SU-DHL-6 (cell line): ENCODE measurements around the gene POU6F2.

Source experiments
- CTCF ChIP-seq: fragments of 200-600 bp; sonication (generic); IDR thresholded peaks from one replicate; pipeline ENCODE4 v1.5.1; 2017; ENCODE audit warnings: antibody characterized with exemption, mild to moderate bottlenecking, low read length, moderate library complexity; ENCODE audit not compliant: insufficient read depth, poor library complexity, severe bottlenecking
- EZH2phosphoT487 ChIP-seq: fragments of 200-600 bp; sonication (generic), shearing (Covaris generic); conservative IDR thresholded peaks from 2 replicates; pipeline ENCODE4 v1.6.1; 2018; ENCODE audit warnings: mild to moderate bottlenecking, antibody characterized with exemption, low read length, moderate library complexity, mixed read lengths

DNA sequence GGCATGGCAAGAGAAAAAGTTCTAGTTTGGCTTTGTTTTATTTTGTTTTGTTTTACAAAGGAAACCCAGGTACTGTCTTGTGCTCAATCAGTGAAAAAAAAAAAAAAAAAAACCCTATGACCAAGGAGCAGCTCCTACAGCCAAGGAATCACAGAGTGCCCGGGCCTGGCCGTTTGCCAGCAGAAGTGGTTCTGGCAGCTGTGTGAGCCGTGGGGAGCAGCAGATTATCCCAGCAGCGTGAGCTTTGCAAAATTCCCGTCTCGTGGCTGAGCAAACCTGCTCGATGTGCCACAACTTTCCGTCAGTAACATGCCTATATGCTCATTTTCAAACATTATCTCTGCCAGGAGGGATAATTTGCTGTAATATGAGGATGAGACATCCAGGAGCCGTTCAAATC is 293.7 kb downstream of the POU6F2 start:
- no peak for TF ChIP-seq CTCF
- TF ChIP-seq EZH2phosphoT487, result no peak
